GM19099 (cell line): Measurements from ENCODE around the gene KCTD21.

Experiments used
- POLR2A ChIP-seq: IDR thresholded peaks from 3 replicates; pipeline ENCODE4 v1.6.1; 2011; ENCODE audit warnings: low read depth; ENCODE audit not compliant: insufficient read length; ENCODE audit errors: extremely low read depth

Gene KCTD21

DNA sequence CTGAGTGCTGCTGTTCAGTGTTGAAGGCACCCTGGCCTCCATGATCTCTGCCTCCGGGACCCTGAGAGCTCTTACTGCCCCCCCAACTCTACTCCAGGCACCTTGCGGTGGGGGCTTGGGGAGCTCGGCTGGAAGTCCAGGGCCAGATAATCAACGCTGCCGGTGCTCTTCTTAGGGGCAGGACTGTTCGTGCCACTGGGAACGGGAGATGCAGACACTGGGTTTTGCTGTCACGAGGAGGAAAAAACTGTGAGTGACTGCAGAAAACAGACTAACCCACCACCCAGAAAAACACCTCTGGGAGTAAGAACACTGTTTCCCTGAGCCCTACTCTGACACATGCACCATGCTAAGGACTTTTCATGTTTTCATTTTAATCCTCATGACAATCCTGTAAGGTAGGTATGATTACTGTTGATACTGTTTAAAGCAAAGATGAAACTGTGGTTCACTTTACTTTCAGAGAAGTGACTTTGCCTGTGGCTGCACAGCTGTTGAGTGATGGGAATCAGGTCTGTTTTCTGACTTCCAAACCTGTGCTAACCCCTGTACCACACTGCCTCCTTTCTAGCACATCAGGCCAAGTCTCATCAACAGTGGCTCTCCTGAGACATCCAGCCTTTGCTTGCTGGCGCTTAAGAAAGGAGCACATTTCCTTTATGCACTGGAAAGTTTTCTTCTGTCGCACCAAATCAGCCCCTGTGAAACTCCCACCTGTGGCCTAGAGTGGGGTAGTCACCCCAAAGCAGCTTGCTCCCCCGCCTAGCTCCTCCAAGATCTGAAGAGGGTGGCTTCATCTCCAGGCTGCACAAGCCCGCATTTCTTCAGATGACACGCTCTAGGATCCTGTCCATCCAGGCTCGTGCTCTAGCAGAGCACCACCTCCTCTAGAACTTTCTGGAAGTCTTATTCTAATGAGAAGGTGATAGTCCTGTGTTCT is 32.1 kb upstream of the KCTD21 start:
- no peak for TF ChIP-seq POLR2A

DNA sequence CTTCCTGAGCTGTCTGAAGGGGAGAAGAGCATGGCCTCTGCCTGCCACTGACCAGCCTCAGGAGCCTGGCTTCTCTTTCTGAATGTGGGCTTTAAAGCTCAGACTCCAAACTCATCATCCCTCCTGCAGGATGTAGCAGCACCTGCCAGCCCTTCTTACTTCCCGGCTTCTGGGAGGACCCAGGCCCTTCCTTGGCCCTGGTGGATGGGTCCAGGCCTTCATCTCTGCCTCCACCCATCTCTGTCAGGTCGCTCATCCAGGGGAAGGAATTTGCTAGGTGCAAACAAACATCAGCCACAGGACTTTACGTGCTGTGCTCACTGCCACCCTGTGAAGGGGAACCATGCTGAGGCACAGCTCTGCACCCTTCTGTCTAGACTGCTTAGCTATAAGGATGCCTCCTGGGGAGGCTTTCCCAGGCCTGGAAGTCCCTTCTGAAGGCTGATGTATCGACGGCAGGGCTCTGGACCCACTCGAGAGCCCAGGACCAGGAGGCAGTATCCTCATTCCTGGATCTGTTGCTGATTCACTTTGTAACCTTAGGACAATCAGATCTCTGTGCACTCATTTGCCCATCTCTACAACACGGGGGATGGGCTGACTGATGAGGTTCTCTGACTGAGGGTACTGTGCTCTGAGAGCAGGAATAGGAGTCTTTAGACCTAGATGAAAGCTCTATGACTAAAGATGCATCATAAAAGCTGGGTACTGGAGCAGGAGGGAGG is 31.2 kb upstream of the KCTD21 start:
- TF ChIP-seq POLR2A, result no peak

- no peak for TF ChIP-seq POLR2A
Observed at GRCh38 chr11:78218707-78219492, 30.5 kb upstream of the KCTD21 start.

DNA sequence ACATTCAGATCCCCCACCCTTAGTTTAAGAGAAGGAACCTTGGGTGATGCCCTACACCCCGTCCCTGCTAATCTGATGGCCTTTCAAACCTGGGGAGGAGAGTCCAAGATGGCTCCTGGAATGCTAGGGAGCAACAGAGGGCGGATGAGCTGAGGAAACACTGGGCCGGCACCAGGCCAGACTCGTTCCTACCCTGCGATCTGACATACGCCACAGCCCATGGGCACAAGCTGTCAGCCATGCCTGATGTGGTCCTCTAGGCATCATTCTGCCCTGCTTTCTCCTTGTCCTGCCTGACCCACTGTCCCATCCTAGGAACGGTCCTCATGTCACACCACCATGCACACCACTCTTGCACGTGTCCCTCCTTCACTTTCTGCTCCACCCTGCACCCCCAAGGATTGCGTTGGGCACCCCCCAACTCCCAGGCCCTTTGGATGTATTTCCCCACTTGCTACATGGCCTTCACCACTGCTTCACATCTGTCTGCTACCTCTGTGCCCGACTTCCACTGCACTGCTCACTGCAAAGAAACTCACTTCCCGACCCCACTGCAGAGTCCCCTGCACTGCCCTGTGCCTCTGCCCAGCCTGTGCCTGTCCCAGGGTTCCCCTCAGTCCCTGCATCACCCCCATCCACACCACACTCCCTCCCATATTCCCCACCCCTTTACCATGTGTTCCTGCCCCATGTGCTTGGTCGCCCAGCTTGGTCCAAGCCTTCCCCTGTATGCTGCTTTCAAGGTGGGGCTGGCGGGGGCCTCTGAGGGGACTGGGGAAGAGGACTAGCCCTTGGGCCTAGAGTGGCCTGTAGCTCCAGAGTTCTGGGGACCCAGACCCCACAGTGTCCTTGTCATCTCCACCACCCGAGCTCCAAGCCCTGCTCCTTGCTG is 29.5 kb upstream of the KCTD21 start:
- no peak for TF ChIP-seq POLR2A

DNA sequence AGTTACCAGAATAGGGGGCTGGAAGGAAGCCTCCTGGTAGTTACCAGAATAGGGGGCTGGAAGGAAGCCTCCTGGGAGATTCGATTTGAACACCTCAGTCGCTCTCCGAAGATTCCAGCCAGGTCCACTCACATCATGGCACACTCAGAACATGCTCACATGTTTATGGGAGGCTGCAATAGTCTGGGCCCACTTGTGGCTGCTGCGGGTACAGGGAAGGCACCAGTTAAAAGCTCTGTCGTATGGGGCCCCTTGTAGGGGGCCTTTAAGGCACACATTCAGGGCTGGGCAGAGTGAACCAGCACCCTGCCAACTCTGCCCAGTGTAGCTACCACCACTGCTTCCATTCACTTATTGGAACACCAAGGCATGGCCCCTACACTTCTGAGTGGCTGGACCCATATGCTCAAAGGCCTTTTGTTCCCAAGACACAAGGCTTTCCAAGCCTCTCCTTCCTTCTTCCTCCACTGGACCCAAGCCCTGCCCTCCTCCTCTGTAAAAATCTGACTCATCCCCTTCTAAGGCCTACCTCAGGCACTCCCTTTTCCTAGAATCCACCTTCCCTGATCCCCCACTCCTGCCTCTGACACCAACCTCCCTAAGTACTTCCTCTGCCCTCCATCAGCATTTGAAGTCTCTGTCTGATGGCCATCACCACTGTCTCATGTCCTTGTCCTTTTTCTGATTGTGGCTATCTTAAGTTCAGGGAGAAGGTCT is 28.3 kb upstream of the KCTD21 start:
- no peak for TF ChIP-seq POLR2A

GRCh38 chr11:78216021-78216420 is 27.6 kb upstream of the KCTD21 start:
- no peak for TF ChIP-seq POLR2A

DNA sequence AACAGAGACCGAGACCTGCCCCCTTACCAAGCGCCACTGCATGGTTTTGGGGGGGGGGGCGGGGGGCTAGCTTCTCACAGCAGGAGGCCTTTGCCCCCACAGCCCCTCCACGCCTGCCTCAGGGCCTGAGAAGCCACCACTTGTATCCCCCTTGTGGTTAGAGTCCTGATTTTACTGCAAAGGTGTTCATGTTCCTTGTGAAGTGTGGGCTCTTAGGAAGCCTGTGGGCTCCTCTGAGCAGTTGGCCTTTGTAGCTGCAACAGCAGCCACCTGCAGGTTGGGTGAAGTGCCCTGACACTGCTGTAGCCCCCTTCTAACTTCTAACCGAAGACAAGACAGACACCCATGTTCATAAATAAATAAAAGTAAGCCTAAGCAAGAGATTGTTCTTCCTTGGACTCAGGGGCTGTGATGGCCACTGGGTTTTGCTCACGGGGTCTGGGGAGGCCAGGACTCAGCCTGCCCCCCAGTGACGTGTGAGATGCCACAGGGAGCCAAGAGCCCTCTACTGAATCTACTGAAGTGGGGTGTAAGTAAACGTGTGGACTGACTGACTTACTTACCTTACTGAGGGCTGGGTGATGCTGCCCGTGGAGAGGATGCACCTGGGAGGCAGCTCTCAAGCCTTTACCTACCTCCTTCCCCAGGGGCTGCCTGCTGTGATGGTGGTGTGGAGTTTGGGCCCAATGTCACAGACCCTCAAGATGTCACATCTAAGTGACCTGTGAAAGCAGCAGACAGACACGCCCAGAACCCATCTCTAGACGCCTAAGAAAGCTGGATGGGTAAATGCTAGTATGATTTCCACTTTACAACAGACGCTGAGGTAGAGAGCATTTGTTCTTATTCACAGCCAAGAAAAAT is 26.1 kb upstream of the KCTD21 start:
- TF ChIP-seq POLR2A, result no peak

DNA sequence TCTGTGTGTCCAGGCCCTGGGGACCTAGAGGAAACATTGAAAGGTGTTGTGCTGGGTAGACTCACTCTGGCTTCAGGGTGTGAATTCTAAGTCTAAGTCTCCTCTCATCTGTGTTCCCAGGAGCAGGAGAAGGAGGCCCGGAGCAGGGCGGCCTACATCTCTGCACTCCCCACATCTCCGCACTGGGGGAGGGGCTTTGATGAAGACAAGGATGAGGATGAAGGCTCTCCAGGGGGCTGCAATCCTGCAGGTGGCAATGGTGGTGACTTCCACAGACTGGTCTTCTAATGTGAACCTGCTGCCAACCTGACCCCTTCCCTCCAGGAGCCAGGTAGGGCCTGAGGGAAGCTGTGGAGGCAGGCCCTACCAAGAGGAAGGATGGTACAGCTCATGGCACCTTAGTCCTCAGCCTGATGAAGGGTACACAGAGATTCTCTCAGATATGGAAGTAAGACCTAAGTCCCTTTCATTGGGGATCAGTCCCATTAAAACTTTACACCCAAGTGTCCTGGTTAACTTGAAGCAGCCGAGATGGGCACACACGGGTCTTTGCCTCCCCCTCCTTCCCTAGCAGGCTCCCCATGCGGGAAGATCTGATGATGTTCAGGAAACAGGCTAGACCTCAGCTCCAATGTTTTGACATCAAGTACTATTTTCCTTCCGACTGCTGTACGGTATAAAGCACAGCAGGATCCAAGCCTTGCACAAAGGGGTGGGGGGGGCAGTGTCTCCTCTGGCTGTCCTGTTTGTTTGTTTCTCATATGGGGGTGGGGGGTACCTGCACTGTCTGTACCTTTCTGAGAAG is 25.3 kb upstream of the KCTD21 start:
- no peak for TF ChIP-seq POLR2A

- no peak for TF ChIP-seq POLR2A
Observed at GRCh38 chr11:78212586-78213371, 24.4 kb upstream of the KCTD21 start.

DNA sequence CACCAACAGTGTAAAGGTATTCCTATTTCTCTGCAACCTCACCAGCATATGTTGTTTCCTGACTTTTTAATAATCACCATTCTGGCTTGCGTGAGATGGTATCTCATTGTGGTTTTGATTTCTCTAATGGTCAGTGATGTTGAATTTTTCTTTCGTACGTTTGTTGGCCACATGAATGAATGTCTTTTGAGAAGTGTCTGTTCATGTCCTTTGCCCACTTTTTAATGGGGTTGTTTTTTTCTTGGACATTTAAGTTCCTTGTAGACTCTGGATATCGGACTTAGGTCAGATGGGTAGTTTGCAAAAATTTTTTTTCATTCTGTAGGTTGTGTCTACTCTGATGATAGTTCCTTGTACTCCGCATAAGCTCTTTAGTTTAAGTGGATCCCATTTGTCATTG is 23.1 kb upstream of the KCTD21 start:
- no peak for TF ChIP-seq POLR2A

- TF ChIP-seq POLR2A, result no peak
Observed at GRCh38 chr11:78210000-78210608, 21.7 kb upstream of the KCTD21 start.
